Prostate gland (tissue), 2 donors: ENCODE data around the gene AOPEP.

Experiments
- POLR2A ChIP-seq: fragments of 450-650 bp; IDR thresholded peaks from one replicate; pipeline ENCODE4 v1.6.1; 2016; ENCODE audit warnings: antibody characterized with exemption, mild to moderate bottlenecking
- TF ChIP-seq, protein P1 (sequence below), 4 experiments: fragments of 200-600 bp in 2 of 4; fragments of 450-650 bp in 2 of 4; sonication (generic) in 2 of 4; IDR thresholded peaks; 1 replicate in 3 of 4; 2 replicates in 1 of 4; pipeline ENCODE4 v1.5.1; 2016 to 2019; ENCODE audit warnings: antibody characterized with exemption in 4 of 4, mild to moderate bottlenecking in 2 of 4, moderate library complexity in 2 of 4

- TF ChIP-seq, protein P1, sequence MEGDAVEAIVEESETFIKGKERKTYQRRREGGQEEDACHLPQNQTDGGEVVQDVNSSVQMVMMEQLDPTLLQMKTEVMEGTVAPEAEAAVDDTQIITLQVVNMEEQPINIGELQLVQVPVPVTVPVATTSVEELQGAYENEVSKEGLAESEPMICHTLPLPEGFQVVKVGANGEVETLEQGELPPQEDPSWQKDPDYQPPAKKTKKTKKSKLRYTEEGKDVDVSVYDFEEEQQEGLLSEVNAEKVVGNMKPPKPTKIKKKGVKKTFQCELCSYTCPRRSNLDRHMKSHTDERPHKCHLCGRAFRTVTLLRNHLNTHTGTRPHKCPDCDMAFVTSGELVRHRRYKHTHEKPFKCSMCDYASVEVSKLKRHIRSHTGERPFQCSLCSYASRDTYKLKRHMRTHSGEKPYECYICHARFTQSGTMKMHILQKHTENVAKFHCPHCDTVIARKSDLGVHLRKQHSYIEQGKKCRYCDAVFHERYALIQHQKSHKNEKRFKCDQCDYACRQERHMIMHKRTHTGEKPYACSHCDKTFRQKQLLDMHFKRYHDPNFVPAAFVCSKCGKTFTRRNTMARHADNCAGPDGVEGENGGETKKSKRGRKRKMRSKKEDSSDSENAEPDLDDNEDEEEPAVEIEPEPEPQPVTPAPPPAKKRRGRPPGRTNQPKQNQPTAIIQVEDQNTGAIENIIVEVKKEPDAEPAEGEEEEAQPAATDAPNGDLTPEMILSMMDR (IDR thresholded peaks at IDR 0.05) = no peak
- TF ChIP-seq POLR2A = no peak
These were observed 302.3 kb downstream of the AOPEP start for GRCh38 chr9:95028853-95029219.
